Tibial artery (tissue), 4 donors: Measurements from ENCODE around the gene PSMA6.
"Not testable (repeated sequence)": the region's sequence is repeated elsewhere in the genome, so short reads cannot be mapped to it uniquely, and the experiment has no call there.

ENCODE experiments used
- DNase-seq, 2 donors: peaks; one replicate each; pipeline ENCODE4 v3.0.0-alpha.2; 2019
- H3K27ac ChIP-seq, 2 donors: fragments of 200-600 bp; sonication (generic) in 1 of 2; 1 replicate in 1 of 2; 2 replicates in 1 of 2; pipeline ENCODE4 v1.5.1; 2018 to 2019; ENCODE audit warnings: mild to moderate bottlenecking in 1 of 2
- H3K27me3 ChIP-seq, 2 donors: fragments of 200-600 bp; sonication (generic) in 1 of 2; one replicate each; pipeline versions ENCODE4 v1.5.1 to v1.6.0; 2016 to 2019
- H3K36me3 ChIP-seq, 3 donors: fragments of 200-600 bp; sonication (generic) in 2 of 3; one replicate each; pipeline ENCODE4 v1.5.1; 2016 to 2019; ENCODE audit warnings: mild to moderate bottlenecking in 2 of 3
- H3K4me1 ChIP-seq, 4 donors: fragments of 200-600 bp; sonication (generic) in 2 of 4; 1 replicate in 3 of 4; 2 replicates in 1 of 4; pipeline ENCODE4 v1.5.1; 2016 to 2019
- H3K4me3 ChIP-seq, 2 donors: fragments of 200-600 bp; sonication (generic) in 1 of 2; 1 replicate in 1 of 2; 2 replicates in 1 of 2; pipeline ENCODE4 v1.5.1; 2018 to 2019; ENCODE audit warnings: mild to moderate bottlenecking in 2 of 2
- H3K9me3 ChIP-seq, 3 donors: fragments of 200-600 bp; sonication (generic) in 1 of 3; one replicate each; pipeline ENCODE4 v1.5.1; 2016 to 2019
- CTCF ChIP-seq, 2 experiments: fragments of 200-600 bp in 1 of 2; fragments of 450-650 bp in 1 of 2; IDR thresholded peaks; one replicate each; pipeline ENCODE4 v1.5.1; 2017 to 2019; ENCODE audit warnings: antibody characterized with exemption in 2 of 2, mild to moderate bottlenecking in 1 of 2, moderate library complexity in 1 of 2
- intact Hi-C: fragments of 100-400 bp; cut with DNase I; formaldehyde crosslinking; loops from one replicate; pipeline ENCODE4 v1.15.0; 2023; ENCODE audit warnings: low total_unique reads

The PSMA6 gene

GRCh38 chr14:35353409-35354172 lies 61.4 kb downstream of the PSMA6 start:
- intact Hi-C loops, result no loop called here

GRCh38 chr14:35355235-35355634 lies 63.1 kb downstream of the PSMA6 start:
- DNase-seq, H3K36me3 ChIP-seq, H3K4me3 ChIP-seq, H3K27ac ChIP-seq, H3K9me3 ChIP-seq, H3K27me3 ChIP-seq, intact Hi-C loops, H3K4me1 ChIP-seq: not testable (repeated sequence)

More at GRCh38 chr14:35353409-35354172, 61.4 kb downstream of the PSMA6 start:
- DNase-seq, result no peak
- H3K27ac ChIP-seq, result no peak overlapping the region
- no peak overlapping the region for H3K4me3 ChIP-seq
- H3K9me3 ChIP-seq, result no peaks in the 10 kb centered on the region
- H3K27me3 ChIP-seq, result no peaks in the 10 kb centered on the region
- H3K4me1 ChIP-seq, result peaks cover 0 to 10% (median 0%) of the 10 kb centered on the region in 4 donors
- H3K36me3 ChIP-seq, result no peaks in the 10 kb centered on the region
- no peak for TF ChIP-seq CTCF (IDR thresholded peaks at IDR 0.05)

- intact Hi-C loops, result no loop called here
- H3K4me1 ChIP-seq, result peaks cover 0 to 10% (median 0%) of the 10 kb centered on the region in 4 donors
- no peaks in the 10 kb centered on the region for H3K36me3 ChIP-seq
- DNase-seq, result no peak
- no peaks in the 10 kb centered on the region for H3K9me3 ChIP-seq
- no peak overlapping the region for H3K4me3 ChIP-seq
- peak overlapping the region in 1 of 2 donors; percentile 21 for H3K27ac ChIP-seq
- H3K27me3 ChIP-seq, result no peaks in the 10 kb centered on the region
- no peak for TF ChIP-seq CTCF (IDR thresholded peaks at IDR 0.05)
Measured at GRCh38 chr14:35355981-35356841, 64.0 kb downstream of the PSMA6 start.

- DNase-seq, intact Hi-C loops: not testable (repeated sequence)
Measured at GRCh38 chr14:35359655-35360054, 67.5 kb downstream of the PSMA6 start.

GRCh38 chr14:35361141-35361480 lies 68.9 kb downstream of the PSMA6 start:
- intact Hi-C loops, result no loop called here
- no peak for TF ChIP-seq CTCF (IDR thresholded peaks at IDR 0.05)
- Histone ChIP-seq H3K36me3 (no peaks in the 10 kb centered on the region), H3K4me3 (no peak overlapping the region), H3K27ac (no peak overlapping the region), H3K4me1 (peaks cover 0 to 20% (median 14%) of the 10 kb centered on the region in 4 donors), H3K27me3 (no peaks in the 10 kb centered on the region), H3K9me3 (no peaks in the 10 kb centered on the region)
- no peak for DNase-seq

More at GRCh38 chr14:35359655-35360054, 67.5 kb downstream of the PSMA6 start:
- not testable (repeated sequence) for H3K27ac ChIP-seq, H3K4me3 ChIP-seq, H3K27me3 ChIP-seq, H3K9me3 ChIP-seq, H3K4me1 ChIP-seq, H3K36me3 ChIP-seq

- intact Hi-C loops, result no loop called here
- no peaks in the 10 kb centered on the region for H3K27me3 ChIP-seq
- H3K4me3 ChIP-seq, result no peak overlapping the region
- H3K36me3 ChIP-seq, result no peaks in the 10 kb centered on the region
- no peak for DNase-seq
- peaks cover 0 to 23% (median 17%) of the 10 kb centered on the region in 4 donors for H3K4me1 ChIP-seq
- H3K9me3 ChIP-seq, result no peaks in the 10 kb centered on the region
- H3K27ac ChIP-seq, result no peak overlapping the region
- no peak for TF ChIP-seq CTCF (IDR thresholded peaks at IDR 0.05)
Measured at GRCh38 chr14:35362450-35362849, 70.3 kb downstream of the PSMA6 start.
